KOPT-K1 (cell line): Measurements from ENCODE around the gene EXOC7.

Experiments
- H3K27ac ChIP-seq: fragments of 200-600 bp; sonication (generic); 2 replicates; pipeline ENCODE4 v1.5.1; 2016; ENCODE audit warnings: antibody characterized with exemption, mild to moderate bottlenecking, low read depth, low read length; ENCODE audit not compliant: poor library complexity, severe bottlenecking
- H3K36me3 ChIP-seq: fragments of 200-600 bp; sonication (generic); 2 replicates; pipeline ENCODE4 v1.5.1; 2017; ENCODE audit warnings: antibody characterized with exemption, mild to moderate bottlenecking, low read length, moderate library complexity; ENCODE audit not compliant: insufficient read depth
- H3K9me3 ChIP-seq: fragments of 200-600 bp; sonication (generic); 2 replicates; pipeline ENCODE4 v1.5.1; 2017; ENCODE audit warnings: antibody characterized with exemption, low read length, mild to moderate bottlenecking; ENCODE audit not compliant: insufficient read depth, poor library complexity, severe bottlenecking

EXOC7 gene

GRCh38 chr17:76088868-76089576 lies 14.6 kb downstream of the EXOC7 start:
- H3K9me3 ChIP-seq, result no peaks in the 10 kb centered on the region
- H3K36me3 ChIP-seq, result peaks cover 80% of the 10 kb centered on the region
- H3K27ac ChIP-seq, result no peak overlapping the region

GRCh38 chr17:76088041-76088867 lies 15.3 kb downstream of the EXOC7 start:
- Histone ChIP-seq H3K36me3 (peaks cover 80% of the 10 kb centered on the region), H3K27ac (no peak overlapping the region), H3K9me3 (no peaks in the 10 kb centered on the region)

- peaks cover 86% of the 10 kb centered on the region for H3K36me3 ChIP-seq
- no peaks in the 10 kb centered on the region for H3K9me3 ChIP-seq
- H3K27ac ChIP-seq, result no peak overlapping the region
These were observed 16.1 kb downstream of the EXOC7 start for GRCh38 chr17:76087531-76087930.

GRCh38 chr17:76086384-76086783 lies 17.2 kb downstream of the EXOC7 start:
- Histone ChIP-seq H3K9me3 (no peaks in the 10 kb centered on the region), H3K27ac (no peak overlapping the region), H3K36me3 (peaks cover 98% of the 10 kb centered on the region)

GRCh38 chr17:76085731-76086366 lies 17.7 kb downstream of the EXOC7 start:
- Histone ChIP-seq H3K9me3 (no peaks in the 10 kb centered on the region), H3K36me3 (peaks cover 98% of the 10 kb centered on the region), H3K27ac (no peak overlapping the region)

GRCh38 chr17:76085066-76085730 lies 18.4 kb downstream of the EXOC7 start:
- Histone ChIP-seq H3K36me3 (peaks cover 92% of the 10 kb centered on the region), H3K27ac (no peak overlapping the region), H3K9me3 (no peaks in the 10 kb centered on the region)

- H3K27ac ChIP-seq, result no peak overlapping the region
- H3K36me3 ChIP-seq, result peaks cover 76% of the 10 kb centered on the region
- H3K9me3 ChIP-seq, result no peaks in the 10 kb centered on the region
These were observed 19.9 kb downstream of the EXOC7 start for GRCh38 chr17:76083536-76084182.

- Histone ChIP-seq H3K36me3 (peaks cover 65% of the 10 kb centered on the region), H3K9me3 (no peaks in the 10 kb centered on the region), H3K27ac (no peak overlapping the region)
These were observed 21.0 kb downstream of the EXOC7 start for GRCh38 chr17:76082326-76083251.

- Histone ChIP-seq H3K36me3 (peaks cover 55% of the 10 kb centered on the region), H3K9me3 (no peaks in the 10 kb centered on the region), H3K27ac (no peak overlapping the region)
These were observed 22.0 kb downstream of the EXOC7 start for GRCh38 chr17:76081295-76082210.

- H3K9me3 ChIP-seq, result no peaks in the 10 kb centered on the region
- peaks cover 48% of the 10 kb centered on the region for H3K36me3 ChIP-seq
- H3K27ac ChIP-seq, result peak overlapping the region; percentile 38
These were observed 22.8 kb downstream of the EXOC7 start for GRCh38 chr17:76080768-76081287.

- Histone ChIP-seq H3K36me3 (peaks cover 41% of the 10 kb centered on the region), H3K9me3 (no peaks in the 10 kb centered on the region), H3K27ac (peak overlapping the region; percentile 38)
These were observed 23.4 kb downstream of the EXOC7 start for GRCh38 chr17:76079956-76080767.

- Histone ChIP-seq H3K36me3 (peaks cover 35% of the 10 kb centered on the region), H3K27ac (peak overlapping the region; percentile 38), H3K9me3 (no peaks in the 10 kb centered on the region)
These were observed 24.0 kb downstream of the EXOC7 start for GRCh38 chr17:76079535-76079955.
